ENCODE data around the gene DPYSL4. TPM values are rescaled to one million over a fixed set of nuclear protein-coding genes. Genes with fewer than 3 reads are reported as not detected.

Gene DPYSL4
- total RNA-seq, 1 experiment from 2014 or later: not detected

- BruUV-seq (replicated peaks): no TSS peak
Observed at GRCh38 chr10:132234860-132235259, 48.1 kb downstream of the DPYSL4 start.

GRCh38 chr10:132236161-132236560, 49.4 kb downstream of the DPYSL4 start:
- TF ChIP-seq CTCF (IDR thresholded peaks at IDR 0.05; ENCODE audit: unreplicated experiment): no peak
- no peaks in the 10 kb centered on the region for H3K4me1 Mint-ChIP-seq (ENCODE audit: low read depth, unreplicated experiment)
- no TSS peak for BruUV-seq (replicated peaks)
- H3K36me3 Mint-ChIP-seq (ENCODE audit: insufficient read depth, unreplicated experiment): peaks cover 4% of the 10 kb centered on the region
- no peak for DNase-seq
- H3K27me3 Mint-ChIP-seq (ENCODE audit: unreplicated experiment): no peaks in the 10 kb centered on the region
- intact Hi-C loops (cut with micrococcal nuclease; ENCODE audit: unreplicated experiment): no loop called here
- no peak overlapping the region for H3K4me3 Mint-ChIP-seq (ENCODE audit: low read depth, unreplicated experiment)
- H3K27ac Mint-ChIP-seq (ENCODE audit: unreplicated experiment): no peak overlapping the region
- H3K9me3 Mint-ChIP-seq (ENCODE audit: low read depth, unreplicated experiment): no peaks in the 10 kb centered on the region
- CTCF ChIA-PET: no interaction called here

More at GRCh38 chr10:132234860-132235259, 48.1 kb downstream of the DPYSL4 start:
- Mint-ChIP-seq H3K4me1 (ENCODE audit: low read depth, unreplicated experiment) (no peaks in the 10 kb centered on the region), H3K27ac (ENCODE audit: unreplicated experiment) (no peak overlapping the region), H3K9me3 (ENCODE audit: low read depth, unreplicated experiment) (no peaks in the 10 kb centered on the region), H3K27me3 (ENCODE audit: unreplicated experiment) (no peaks in the 10 kb centered on the region), H3K36me3 (ENCODE audit: insufficient read depth, unreplicated experiment) (peaks cover 4% of the 10 kb centered on the region), H3K4me3 (ENCODE audit: low read depth, unreplicated experiment) (no peak overlapping the region)
- TF ChIP-seq CTCF (IDR thresholded peaks at IDR 0.05; ENCODE audit: unreplicated experiment): no peak
- no peak for DNase-seq
- CTCF ChIA-PET: no interaction called here
- intact Hi-C loops (cut with micrococcal nuclease; ENCODE audit: unreplicated experiment): no loop called here

- no peak for TF ChIP-seq CTCF (IDR thresholded peaks at IDR 0.05; ENCODE audit: unreplicated experiment)
- Mint-ChIP-seq H3K27ac (ENCODE audit: unreplicated experiment) (no peak overlapping the region), H3K36me3 (ENCODE audit: insufficient read depth, unreplicated experiment) (peaks cover 4% of the 10 kb centered on the region), H3K27me3 (ENCODE audit: unreplicated experiment) (no peaks in the 10 kb centered on the region), H3K4me1 (ENCODE audit: low read depth, unreplicated experiment) (no peaks in the 10 kb centered on the region), H3K9me3 (ENCODE audit: low read depth, unreplicated experiment) (no peaks in the 10 kb centered on the region), H3K4me3 (ENCODE audit: low read depth, unreplicated experiment) (no peak overlapping the region)
- intact Hi-C loops (cut with micrococcal nuclease; ENCODE audit: unreplicated experiment): no loop called here
- CTCF ChIA-PET: no interaction called here
- BruUV-seq (replicated peaks): no TSS peak
- DNase-seq: no peak
Observed at GRCh38 chr10:132236881-132237280, 50.1 kb downstream of the DPYSL4 start.

GRCh38 chr10:132237396-132237795, 50.6 kb downstream of the DPYSL4 start:
- H3K4me1 Mint-ChIP-seq (ENCODE audit: low read depth, unreplicated experiment): no peaks in the 10 kb centered on the region
- no peak for DNase-seq
- no peaks in the 10 kb centered on the region for H3K9me3 Mint-ChIP-seq (ENCODE audit: low read depth, unreplicated experiment)
- no TSS peak for BruUV-seq (replicated peaks)
- intact Hi-C loops (cut with micrococcal nuclease; ENCODE audit: unreplicated experiment): no loop called here
- H3K4me3 Mint-ChIP-seq (ENCODE audit: low read depth, unreplicated experiment): no peak overlapping the region
- no peak overlapping the region for H3K27ac Mint-ChIP-seq (ENCODE audit: unreplicated experiment)
- peaks cover 4% of the 10 kb centered on the region for H3K36me3 Mint-ChIP-seq (ENCODE audit: insufficient read depth, unreplicated experiment)
- CTCF ChIA-PET: no interaction called here
- no peak for TF ChIP-seq CTCF (IDR thresholded peaks at IDR 0.05; ENCODE audit: unreplicated experiment)
- no peaks in the 10 kb centered on the region for H3K27me3 Mint-ChIP-seq (ENCODE audit: unreplicated experiment)
